Measurements from ENCODE around the gene STAT5A. TPM values are rescaled to one million over a fixed set of nuclear protein-coding genes. Genes with fewer than 3 reads are reported as not detected.

STAT5A gene
- total and polyA plus RNA-seq, 9 of the 15 experiments (the other 6 are each of a cell fraction or from before 2014, with no cell fraction given) = 79.9 to 415 (median 196) TPM

- TF ChIP-seq CHD4 (IDR thresholded peaks at IDR 0.05; ENCODE audit: insufficient read depth, insufficient replicate concordance, low read depth, low read length, poor library complexity, severe bottlenecking) (no peak), ZNF316 (IDR thresholded peaks at IDR 0.05) (no peak), ZBTB5 (IDR thresholded peaks at IDR 0.05) (no peak), FOXO4 (CRISPR knock-in tag; IDR thresholded peaks at IDR 0.05) (no peak), PHB (CRISPR knock-in tag; IDR thresholded peaks at IDR 0.05) (no peak), ZNF431 (CRISPR knock-in tag; IDR thresholded peaks at IDR 0.05) (no peak), SRSF1 (IDR thresholded peaks at IDR 0.05; ENCODE audit: low read depth, low read length) (no peak), TEAD2 (tag; IDR thresholded peaks at IDR 0.05) (no peak), RBBP5 (IDR thresholded peaks at IDR 0.05; ENCODE audit: borderline replicate concordance, insufficient read depth, low read length, poor library complexity, severe bottlenecking) (no peak), CHD1 (IDR thresholded peaks at IDR 0.05; ENCODE audit: low read length) (no peak), ZNF165 (CRISPR knock-in tag; IDR thresholded peaks at IDR 0.05; ENCODE audit: borderline replicate concordance) (no peak), FOXJ3 (CRISPR knock-in tag; IDR thresholded peaks at IDR 0.05) (no peak), ESRRB (CRISPR knock-in tag; IDR thresholded peaks at IDR 0.05; ENCODE audit: borderline replicate concordance) (no peak), RCOR1 (IDR thresholded peaks at IDR 0.05; ENCODE audit: borderline replicate concordance in 1 of 2, low read depth in 2 of 2, low read length in 2 of 2) (peak in 1 of 2 experiments; percentile 91; a peak in 2 of 4 replicates), KAT7 (CRISPR knock-in tag; IDR thresholded peaks at IDR 0.05; ENCODE audit: borderline replicate concordance) (0 out of 2 replicates have a peak, but pooled peaks have one; percentile 31), NR1H2 (CRISPR knock-in tag; IDR thresholded peaks at IDR 0.05) (no peak), CREB1 (IDR thresholded peaks at IDR 0.05) (no peak), CREB1 (CRISPR knock-in tag; IDR thresholded peaks at IDR 0.05) (peak; percentile 47; the same call in 1 of the 2 replicates), ETS1 (conservative IDR thresholded peaks at IDR 0.05; ENCODE audit: control insufficient read depth, low read depth, low read length) (no peak), TBL1XR1 (IDR thresholded peaks at IDR 0.05; ENCODE audit: low read length in 2 of 2) (0 out of 4 replicates have a peak, but pooled peaks have one; percentile 6 to 25), TAF9B (IDR thresholded peaks at IDR 0.05; ENCODE audit: partially characterized antibody) (peak; percentile 27)
- TF ChIP-seq, protein P1, sequence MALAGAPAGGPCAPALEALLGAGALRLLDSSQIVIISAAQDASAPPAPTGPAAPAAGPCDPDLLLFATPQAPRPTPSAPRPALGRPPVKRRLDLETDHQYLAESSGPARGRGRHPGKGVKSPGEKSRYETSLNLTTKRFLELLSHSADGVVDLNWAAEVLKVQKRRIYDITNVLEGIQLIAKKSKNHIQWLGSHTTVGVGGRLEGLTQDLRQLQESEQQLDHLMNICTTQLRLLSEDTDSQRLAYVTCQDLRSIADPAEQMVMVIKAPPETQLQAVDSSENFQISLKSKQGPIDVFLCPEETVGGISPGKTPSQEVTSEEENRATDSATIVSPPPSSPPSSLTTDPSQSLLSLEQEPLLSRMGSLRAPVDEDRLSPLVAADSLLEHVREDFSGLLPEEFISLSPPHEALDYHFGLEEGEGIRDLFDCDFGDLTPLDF (CRISPR knock-in tag; IDR thresholded peaks at IDR 0.05) = 0 out of 2 replicates have a peak, but pooled peaks have one; percentile 26
Measured at GRCh38 chr17:42322382-42323267, 34.3 kb downstream of the STAT5A start (continued).

Measured in K562 (cell line).